ENCODE results near the gene XRCC3. TPM values are rescaled to one million over a fixed set of nuclear protein-coding genes. Genes with fewer than 3 reads are reported as not detected.

The XRCC3 gene
- polyA plus RNA-seq, 3 donors: 0.66 to 8.1 (median 2.0) TPM

GRCh38 chr14:103716091-103716801 lies 995 bp upstream of the XRCC3 start:
- Mint-ChIP-seq H3K27me3 (ENCODE audit: low read depth in 3 of 3) (peaks cover 0 to 2% (median 0%) of the 10 kb centered on the region in 3 donors), H3K4me1 (peaks cover 29% of the 10 kb centered on the region), H3K36me3 (peaks cover 12 to 15% of the 10 kb centered on the region in 2 donors), H3K4me3 (peak overlapping the region; percentile 82 to 83), H3K27ac (peak overlapping the region in 2 of 7 donors; percentile 5 to 50), H3K9me3 (no peaks in the 10 kb centered on the region)
- Histone ChIP-seq H4K20me1 (ENCODE audit: insufficient read depth, low read length) (peaks cover 44% of the 10 kb centered on the region), H3K4me1 (ENCODE audit: control insufficient read depth in 1 of 2, insufficient read depth in 2 of 2, low read length in 2 of 2) (peaks cover 16 to 26% of the 10 kb centered on the region in 2 donors), H3K36me3 (replicated peaks in 1 of 2; ENCODE audit: control insufficient read depth in 1 of 2, insufficient read depth in 2 of 2, low read length in 2 of 2) (peaks cover 0 to 2% of the 10 kb centered on the region in 2 donors), H3K9me3 (replicated peaks in 1 of 2; ENCODE audit: control insufficient read depth in 1 of 2, insufficient read depth in 1 of 2, low read length in 2 of 2) (no peaks in the 10 kb centered on the region), H3K9ac (ENCODE audit: insufficient read depth, low read length, poor library complexity, severe bottlenecking) (peak overlapping the region; percentile 70), H3K27me3 (ENCODE audit: control insufficient read depth in 2 of 2, insufficient read depth in 2 of 2, low read length in 2 of 2) (no peaks in the 10 kb centered on the region), H2AFZ (ENCODE audit: insufficient read depth, low read depth, low read length, poor library complexity, severe bottlenecking) (peak overlapping the region; percentile 77), H3K4me2 (replicated peaks; ENCODE audit: extremely low read depth, low read length, poor library complexity, severe bottlenecking) (peak overlapping the region; percentile 85), H3K27ac (ENCODE audit: low read depth in 1 of 2, low read length in 2 of 2) (peak overlapping the region in 1 of 2 donors; percentile 14), H3K79me2 (ENCODE audit: insufficient read depth, low read length) (peaks cover 49% of the 10 kb centered on the region), H3K4me3 (replicated peaks in 1 of 3; ENCODE audit: low read depth in 2 of 3, low read length in 3 of 3) (peak overlapping the region; percentile 42 to 77 (median 65))
- TF ChIP-seq, protein P1, sequence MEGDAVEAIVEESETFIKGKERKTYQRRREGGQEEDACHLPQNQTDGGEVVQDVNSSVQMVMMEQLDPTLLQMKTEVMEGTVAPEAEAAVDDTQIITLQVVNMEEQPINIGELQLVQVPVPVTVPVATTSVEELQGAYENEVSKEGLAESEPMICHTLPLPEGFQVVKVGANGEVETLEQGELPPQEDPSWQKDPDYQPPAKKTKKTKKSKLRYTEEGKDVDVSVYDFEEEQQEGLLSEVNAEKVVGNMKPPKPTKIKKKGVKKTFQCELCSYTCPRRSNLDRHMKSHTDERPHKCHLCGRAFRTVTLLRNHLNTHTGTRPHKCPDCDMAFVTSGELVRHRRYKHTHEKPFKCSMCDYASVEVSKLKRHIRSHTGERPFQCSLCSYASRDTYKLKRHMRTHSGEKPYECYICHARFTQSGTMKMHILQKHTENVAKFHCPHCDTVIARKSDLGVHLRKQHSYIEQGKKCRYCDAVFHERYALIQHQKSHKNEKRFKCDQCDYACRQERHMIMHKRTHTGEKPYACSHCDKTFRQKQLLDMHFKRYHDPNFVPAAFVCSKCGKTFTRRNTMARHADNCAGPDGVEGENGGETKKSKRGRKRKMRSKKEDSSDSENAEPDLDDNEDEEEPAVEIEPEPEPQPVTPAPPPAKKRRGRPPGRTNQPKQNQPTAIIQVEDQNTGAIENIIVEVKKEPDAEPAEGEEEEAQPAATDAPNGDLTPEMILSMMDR (IDR thresholded peaks at IDR 0.05): no peak
- peak in 2 of 3 donors; percentile 8 to 20 for DNase-seq
- WGBS (ENCODE audit: insufficient coverage): 4% methylated on average over 71 of the region's 72 CpGs
- intact Hi-C loops (cut with micrococcal nuclease): loop anchor here in 1 of 2 donors (5.0 kb wide), 1 partner anchor 89 kb away; the partner anchor contains the start of gene KLC1

DNA sequence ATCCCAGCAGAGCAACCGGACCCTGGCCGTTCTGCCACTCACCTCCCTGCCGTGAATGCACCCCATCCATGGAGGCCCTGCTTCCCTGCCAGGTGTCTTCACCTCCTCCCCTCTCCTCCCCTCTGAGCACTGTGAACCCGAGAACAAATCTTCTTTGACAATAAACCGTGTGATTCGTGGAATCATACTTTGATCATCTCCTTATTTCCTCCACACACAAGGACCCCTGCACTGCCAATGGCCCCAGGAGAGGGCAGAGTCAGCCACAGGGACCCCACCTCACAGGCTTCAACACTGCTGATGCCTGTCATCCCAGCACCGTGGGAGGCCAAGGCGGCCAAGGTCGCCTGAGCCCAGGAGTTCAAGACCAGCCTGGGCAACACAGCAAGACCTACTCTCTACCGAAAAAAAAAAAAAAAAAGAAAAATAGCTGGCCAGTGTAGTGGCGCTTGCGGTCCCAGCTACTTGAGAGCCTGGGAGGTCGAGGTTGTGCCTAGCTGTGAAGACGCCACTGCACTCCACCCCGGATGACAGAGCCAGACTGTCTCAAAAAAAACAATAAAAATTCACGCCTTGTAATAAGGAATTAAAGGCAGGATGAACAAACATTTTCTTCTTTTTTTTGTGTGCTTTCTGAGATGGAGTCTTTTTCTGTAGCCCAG lies 1.1 kb downstream of the XRCC3 start:
- H3K9ac ChIP-seq (ENCODE audit: insufficient read depth, low read length, poor library complexity, severe bottlenecking): peak overlapping the region; percentile 65
- no peak overlapping the region for H3K27ac Mint-ChIP-seq

More for the DNA sequence above, 1.1 kb downstream of the XRCC3 start:
- TF ChIP-seq, protein P1 (IDR thresholded peaks at IDR 0.05): no peak
- H3K9me3 ChIP-seq (replicated peaks in 1 of 2; ENCODE audit: control insufficient read depth in 1 of 2, insufficient read depth in 1 of 2, low read length in 2 of 2): no peaks in the 10 kb centered on the region
- H3K4me2 ChIP-seq (replicated peaks; ENCODE audit: extremely low read depth, low read length, poor library complexity, severe bottlenecking): peak overlapping the region; percentile 85
- H3K36me3 ChIP-seq (replicated peaks in 1 of 2; ENCODE audit: control insufficient read depth in 1 of 2, insufficient read depth in 2 of 2, low read length in 2 of 2): peaks cover 2% of the 10 kb centered on the region in 2 donors
- peaks cover 27% of the 10 kb centered on the region for H4K20me1 ChIP-seq (ENCODE audit: insufficient read depth, low read length)
- peak overlapping the region; percentile 86 for H2AFZ ChIP-seq (ENCODE audit: insufficient read depth, low read depth, low read length, poor library complexity, severe bottlenecking)
- Mint-ChIP-seq H3K36me3 (peaks cover 14 to 24% of the 10 kb centered on the region in 2 donors), H3K9me3 (no peaks in the 10 kb centered on the region), H3K4me1 (peaks cover 29% of the 10 kb centered on the region), H3K4me3 (peak overlapping the region; percentile 79 to 81), H3K27me3 (ENCODE audit: low read depth in 3 of 3) (peaks cover 0 to 2% (median 0%) of the 10 kb centered on the region in 3 donors)
- no peak overlapping the region for H3K27ac ChIP-seq (ENCODE audit: low read depth in 1 of 2, low read length in 2 of 2)
- intact Hi-C loops (cut with micrococcal nuclease): no loop called here
- 93% methylated on average over 9 of the region's 16 CpGs for WGBS (ENCODE audit: insufficient coverage)
- peaks cover 43% of the 10 kb centered on the region for H3K79me2 ChIP-seq (ENCODE audit: insufficient read depth, low read length)
- H3K27me3 ChIP-seq (ENCODE audit: control insufficient read depth in 2 of 2, insufficient read depth in 2 of 2, low read length in 2 of 2): no peaks in the 10 kb centered on the region
- H3K4me3 ChIP-seq (replicated peaks in 1 of 3; ENCODE audit: low read depth in 2 of 3, low read length in 3 of 3): peak overlapping the region in 1 of 3 experiments; percentile 77
- H3K4me1 ChIP-seq (ENCODE audit: control insufficient read depth in 1 of 2, insufficient read depth in 2 of 2, low read length in 2 of 2): peaks cover 16 to 26% of the 10 kb centered on the region in 2 donors
- no peak for DNase-seq
